ENCODE data around the gene RECK.
"Not testable (repeated sequence)": the region's sequence is repeated elsewhere in the genome, so short reads cannot be mapped to it uniquely, and the experiment has no call there.

RECK gene

GRCh38 chr9:36118706-36119105, 82.0 kb downstream of the RECK start:
- ATAC-seq: no peak

- ATAC-seq: no peak
Observed at GRCh38 chr9:36119476-36119875, 82.8 kb downstream of the RECK start.

GRCh38 chr9:36120705-36121104, 84.0 kb downstream of the RECK start:
- ATAC-seq: no peak

- no peak for ATAC-seq
Observed at GRCh38 chr9:36121971-36122370, 85.3 kb downstream of the RECK start.

GRCh38 chr9:36123515-36123914, 86.8 kb downstream of the RECK start:
- no peak for ATAC-seq

GRCh38 chr9:36125062-36125855, 88.5 kb downstream of the RECK start:
- ATAC-seq: no peak

- ATAC-seq: no peak
Observed at GRCh38 chr9:36126016-36126730, 89.5 kb downstream of the RECK start.

- ATAC-seq: no peak
Observed at GRCh38 chr9:36127652-36128244, 91.0 kb downstream of the RECK start.

GRCh38 chr9:36128349-36128748, 91.6 kb downstream of the RECK start:
- ATAC-seq: no peak

- ATAC-seq: no peak
Observed at GRCh38 chr9:36129139-36129538, 92.4 kb downstream of the RECK start.

- ATAC-seq: not testable (repeated sequence)
Observed at GRCh38 chr9:36131666-36132065, 95.0 kb downstream of the RECK start.

- no peak for ATAC-seq
Observed at GRCh38 chr9:36132086-36132485, 95.4 kb downstream of the RECK start.

GRCh38 chr9:36134761-36135505, 98.2 kb downstream of the RECK start:
- no peak for ATAC-seq

- ATAC-seq: no peak
Observed at GRCh38 chr9:36135741-36136271, 99.1 kb downstream of the RECK start.

GRCh38 chr9:36136272-36136893, 99.7 kb downstream of the RECK start, which contains the start of gene GLIPR2:
GLIPR2 (plus strand) TSS chr9:36136733; CDS start chr9:36136779, 46 bp downstream.
- ATAC-seq: peak; percentile 98 to 99

- peak; percentile 36 for ATAC-seq
Observed at GRCh38 chr9:36136894-36137391, 100.2 kb downstream of the RECK start.

- no peak for ATAC-seq
Observed at GRCh38 chr9:36137392-36138004, 100.8 kb downstream of the RECK start.

GRCh38 chr9:36138496-36138895, 101.8 kb downstream of the RECK start:
- no peak for ATAC-seq

- ATAC-seq: no peak
Observed at GRCh38 chr9:36138901-36139300, 102.2 kb downstream of the RECK start.

- ATAC-seq: no peak
Observed at GRCh38 chr9:36140086-36141084, 103.7 kb downstream of the RECK start.
